Uterus (tissue), 4 donors: ENCODE measurements around the gene BCAN. TPM values are rescaled to one million over a fixed set of nuclear protein-coding genes. Genes with fewer than 3 reads are reported as not detected.

Experiments used
- DNase-seq, 2 donors: peaks; one replicate each; pipeline ENCODE4 v3.0.0-alpha.2; 2019 to 2020
- H3K27ac ChIP-seq, 2 donors: fragments of 200-600 bp; sonication (generic); 1 replicate in 1 of 2; 2 replicates in 1 of 2; pipeline ENCODE4 v1.5.1; 2016 to 2018
- H3K27me3 ChIP-seq, 2 donors: fragments of 200-600 bp; sonication (generic); one replicate each; pipeline ENCODE4 v1.5.1; 2018 to 2019; ENCODE audit warnings: control low read depth in 1 of 2
- H3K36me3 ChIP-seq, 2 donors: fragments of 200-600 bp; sonication (generic); one replicate each; pipeline ENCODE4 v1.5.1; 2019; ENCODE audit warnings: control low read depth in 1 of 2
- H3K4me1 ChIP-seq, 2 donors: fragments of 200-600 bp; sonication (generic); one replicate each; pipeline ENCODE4 v1.5.1; 2018 to 2019; ENCODE audit warnings: control low read depth in 1 of 2
- H3K4me3 ChIP-seq, 2 donors: fragments of 200-600 bp; sonication (generic); 1 replicate in 1 of 2; 2 replicates in 1 of 2; pipeline ENCODE4 v1.5.1; 2018 to 2019; ENCODE audit warnings: mild to moderate bottlenecking in 1 of 2
- H3K9me3 ChIP-seq, 2 donors: fragments of 200-600 bp; sonication (generic); one replicate each; pipeline ENCODE4 v1.5.1; 2019; ENCODE audit warnings: control low read depth in 1 of 2
- POLR2A ChIP-seq, 2 donors: fragments of 450-650 bp; IDR thresholded peaks; one replicate each; pipeline ENCODE4 v1.6.1; 2016; ENCODE audit warnings: antibody characterized with exemption in 2 of 2, mild to moderate bottlenecking in 1 of 2, moderate library complexity in 1 of 2
- intact Hi-C: fragments of 100-400 bp; cut with DNase I; formaldehyde crosslinking; loops from one replicate; pipeline ENCODE4 v1.15.1; 2023; ENCODE audit warnings: low total_unique reads
- total RNA-seq, 4 donors: library from RNA; depleted of rRNA in 3 of 4; stranded (reverse); fragments of >200 nt in 3 of 4; gene quantifications; one replicate each; pipeline versions ENCODE4 v1.1.0 to v1.2.4, GENCODE V29; 2014 to 2023
- TF ChIP-seq, protein P1 (sequence below), 4 experiments: fragments of 200-600 bp in 2 of 4; fragments of 450-650 bp in 2 of 4; sonication (generic) in 2 of 4; IDR thresholded peaks; one replicate each; pipeline ENCODE4 v1.5.1; 2016 to 2019; ENCODE audit warnings: antibody characterized with exemption in 4 of 4, mild to moderate bottlenecking in 2 of 4, moderate library complexity in 1 of 4
- donor health status: DM: yes; HTN: yes; CAD: no.

The BCAN gene
- total RNA-seq, 4 donors from 2014 or later: 2.3 to 3.0 (median 2.8) TPM; not detected in 1

DNA sequence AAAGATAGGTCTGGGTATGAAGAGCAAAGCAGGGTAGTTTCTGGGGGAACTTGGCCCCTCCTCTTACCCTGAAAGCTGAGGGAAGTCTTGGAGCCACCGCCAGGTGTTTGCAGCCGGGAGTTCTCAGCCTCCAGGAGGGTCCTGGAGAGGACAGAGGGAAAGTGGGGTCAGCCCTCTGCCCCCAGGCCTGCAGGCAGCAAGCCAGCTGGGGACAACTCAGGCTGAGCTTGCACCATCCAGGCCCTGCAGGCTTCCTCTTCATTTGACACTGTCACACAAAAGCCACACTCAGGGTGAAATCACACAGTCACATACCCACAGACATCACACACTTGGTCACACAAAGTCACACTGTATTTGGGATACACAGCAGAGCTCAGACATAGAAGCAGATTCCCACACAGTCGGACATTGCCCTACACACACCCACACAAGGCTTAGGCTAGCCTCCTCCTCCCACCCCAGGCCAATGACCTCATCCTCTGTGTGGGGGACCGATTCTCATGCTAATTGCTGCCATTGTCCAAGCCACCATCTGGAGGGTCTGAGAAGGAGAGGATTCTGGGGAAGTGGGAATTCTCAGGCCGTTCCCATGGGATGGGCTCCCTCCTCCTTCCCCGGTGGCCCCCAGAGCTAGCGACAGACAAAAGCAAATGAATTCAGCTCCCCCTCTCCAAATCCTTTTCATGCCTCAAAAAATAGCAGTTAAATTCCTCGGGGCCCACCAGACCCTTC is 31.6 kb downstream of the BCAN start:
- TF ChIP-seq, protein P1, sequence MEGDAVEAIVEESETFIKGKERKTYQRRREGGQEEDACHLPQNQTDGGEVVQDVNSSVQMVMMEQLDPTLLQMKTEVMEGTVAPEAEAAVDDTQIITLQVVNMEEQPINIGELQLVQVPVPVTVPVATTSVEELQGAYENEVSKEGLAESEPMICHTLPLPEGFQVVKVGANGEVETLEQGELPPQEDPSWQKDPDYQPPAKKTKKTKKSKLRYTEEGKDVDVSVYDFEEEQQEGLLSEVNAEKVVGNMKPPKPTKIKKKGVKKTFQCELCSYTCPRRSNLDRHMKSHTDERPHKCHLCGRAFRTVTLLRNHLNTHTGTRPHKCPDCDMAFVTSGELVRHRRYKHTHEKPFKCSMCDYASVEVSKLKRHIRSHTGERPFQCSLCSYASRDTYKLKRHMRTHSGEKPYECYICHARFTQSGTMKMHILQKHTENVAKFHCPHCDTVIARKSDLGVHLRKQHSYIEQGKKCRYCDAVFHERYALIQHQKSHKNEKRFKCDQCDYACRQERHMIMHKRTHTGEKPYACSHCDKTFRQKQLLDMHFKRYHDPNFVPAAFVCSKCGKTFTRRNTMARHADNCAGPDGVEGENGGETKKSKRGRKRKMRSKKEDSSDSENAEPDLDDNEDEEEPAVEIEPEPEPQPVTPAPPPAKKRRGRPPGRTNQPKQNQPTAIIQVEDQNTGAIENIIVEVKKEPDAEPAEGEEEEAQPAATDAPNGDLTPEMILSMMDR (IDR thresholded peaks at IDR 0.05): no peak
- TF ChIP-seq POLR2A (IDR thresholded peaks at IDR 0.05): no peak
- DNase-seq: no peak
- H3K9me3 ChIP-seq: no peaks in the 10 kb centered on the region
- peaks cover 0 to under 1% of the 10 kb centered on the region in 2 donors for H3K4me1 ChIP-seq
- H3K27me3 ChIP-seq: no peaks in the 10 kb centered on the region
- H3K27ac ChIP-seq: peak overlapping the region; percentile 41 to 90
- no peaks in the 10 kb centered on the region for H3K36me3 ChIP-seq
- intact Hi-C loops: loop anchor here (10.0 kb wide), 1 partner anchor 51 kb away; the partner anchor contains the start of genes ISG20L2 and METTL25B
- no peak overlapping the region for H3K4me3 ChIP-seq

DNA sequence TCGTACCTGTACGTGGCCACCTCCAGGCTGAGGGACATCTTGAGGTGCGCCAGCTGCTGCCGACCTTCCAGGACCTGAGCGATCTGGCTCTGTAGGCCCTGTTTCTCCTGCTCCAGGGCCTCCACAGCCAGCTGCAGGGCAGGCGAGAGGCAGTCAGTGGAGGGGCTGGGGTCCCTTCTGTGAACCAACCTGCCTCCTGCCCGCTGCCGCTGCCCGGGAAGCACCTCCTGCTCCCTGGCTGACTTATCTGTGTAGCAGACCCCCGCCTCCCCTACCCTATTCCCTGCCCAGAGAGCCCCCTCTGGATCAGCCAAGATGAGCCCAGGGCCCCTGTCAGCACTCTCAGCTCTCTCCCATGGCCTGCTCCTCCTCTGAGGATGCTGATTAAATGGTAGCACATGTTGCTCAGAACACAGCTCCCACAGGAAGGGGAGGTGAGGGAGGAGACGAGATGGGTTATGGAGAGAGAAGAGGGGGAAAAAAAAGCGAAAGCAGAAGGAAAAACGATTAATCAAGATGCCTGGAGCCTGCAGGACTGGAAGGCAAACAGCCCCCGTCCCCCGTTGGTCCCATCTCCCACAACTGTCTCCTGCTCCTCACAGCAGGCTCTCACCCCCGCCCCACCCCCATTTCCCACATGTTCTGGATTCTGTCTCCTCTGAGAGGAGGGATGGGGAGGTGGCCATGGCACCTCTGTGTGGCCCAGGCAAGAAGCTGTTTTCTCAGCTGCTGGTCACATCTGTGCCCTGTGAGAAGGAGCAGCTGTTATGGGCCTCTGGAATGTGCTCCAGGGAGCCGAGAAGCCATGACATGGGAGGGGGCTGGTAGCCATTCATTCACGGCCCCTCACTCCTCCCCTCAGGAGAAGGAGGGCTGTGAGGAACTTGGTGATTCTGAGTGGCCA is 33.5 kb downstream of the BCAN start:
- peak overlapping the region; percentile 39 to 50 for H3K4me3 ChIP-seq
- TF ChIP-seq, protein P1 (IDR thresholded peaks at IDR 0.05): no peak
- no peak for TF ChIP-seq POLR2A (IDR thresholded peaks at IDR 0.05)
- H3K4me1 ChIP-seq: no peaks in the 10 kb centered on the region
- DNase-seq: peak in 1 of 2 donors; percentile 61
- no peaks in the 10 kb centered on the region for H3K27me3 ChIP-seq
- intact Hi-C loops: loop anchor here (10.0 kb wide), 1 partner anchor 49 kb away; the partner anchor contains the start of genes ISG20L2 and METTL25B
- no peaks in the 10 kb centered on the region for H3K36me3 ChIP-seq
- peak overlapping the region; percentile 83 to 90 for H3K27ac ChIP-seq
- H3K9me3 ChIP-seq: no peaks in the 10 kb centered on the region

DNA sequence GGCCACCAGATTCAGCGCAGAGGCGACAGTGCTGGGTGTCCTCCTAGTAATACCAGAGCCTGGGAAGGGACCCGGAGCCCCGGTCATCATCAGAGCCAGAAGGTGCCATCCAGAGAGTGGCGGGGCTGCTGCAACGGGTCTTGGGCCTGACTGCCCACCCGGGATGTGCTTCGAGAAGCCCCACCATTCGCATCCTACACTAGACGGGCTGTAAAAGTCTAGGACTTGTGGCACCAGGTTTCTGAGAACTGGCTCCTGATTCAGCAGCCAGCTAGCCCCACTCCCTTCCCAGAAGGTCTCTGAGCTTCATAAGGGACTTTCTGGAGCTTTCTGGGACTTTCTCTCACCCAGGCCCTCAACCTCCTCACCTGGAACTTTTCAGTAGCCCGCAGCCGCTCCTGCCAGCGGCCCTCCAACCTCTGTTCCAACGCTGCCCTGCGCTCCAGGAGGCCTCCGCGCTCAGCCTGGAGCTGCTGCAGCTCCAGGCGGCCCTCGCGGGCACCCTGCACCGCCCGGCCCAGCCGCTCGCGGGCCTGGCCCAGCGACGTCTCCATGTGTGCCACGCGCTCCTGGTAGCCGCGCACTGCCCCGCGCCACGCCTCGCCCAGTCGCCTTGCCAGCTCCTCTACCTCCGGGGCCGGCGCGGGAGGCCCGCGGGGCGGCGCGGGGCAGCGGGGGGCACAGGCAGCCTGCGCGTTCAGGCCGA is 34.4 kb downstream of the BCAN start:
- H3K27me3 ChIP-seq: no peaks in the 10 kb centered on the region
- H3K36me3 ChIP-seq: no peaks in the 10 kb centered on the region
- no peaks in the 10 kb centered on the region for H3K9me3 ChIP-seq
- peak overlapping the region; percentile 83 to 90 for H3K27ac ChIP-seq
- TF ChIP-seq, protein P1 (IDR thresholded peaks at IDR 0.05): no peak
- no peak for TF ChIP-seq POLR2A (IDR thresholded peaks at IDR 0.05)
- H3K4me1 ChIP-seq: no peaks in the 10 kb centered on the region
- no peak for DNase-seq
- intact Hi-C loops: loop anchor here (10.0 kb wide), 1 partner anchor 49 kb away; the partner anchor contains the start of genes ISG20L2 and METTL25B
- peak overlapping the region; percentile 39 to 50 for H3K4me3 ChIP-seq

DNA sequence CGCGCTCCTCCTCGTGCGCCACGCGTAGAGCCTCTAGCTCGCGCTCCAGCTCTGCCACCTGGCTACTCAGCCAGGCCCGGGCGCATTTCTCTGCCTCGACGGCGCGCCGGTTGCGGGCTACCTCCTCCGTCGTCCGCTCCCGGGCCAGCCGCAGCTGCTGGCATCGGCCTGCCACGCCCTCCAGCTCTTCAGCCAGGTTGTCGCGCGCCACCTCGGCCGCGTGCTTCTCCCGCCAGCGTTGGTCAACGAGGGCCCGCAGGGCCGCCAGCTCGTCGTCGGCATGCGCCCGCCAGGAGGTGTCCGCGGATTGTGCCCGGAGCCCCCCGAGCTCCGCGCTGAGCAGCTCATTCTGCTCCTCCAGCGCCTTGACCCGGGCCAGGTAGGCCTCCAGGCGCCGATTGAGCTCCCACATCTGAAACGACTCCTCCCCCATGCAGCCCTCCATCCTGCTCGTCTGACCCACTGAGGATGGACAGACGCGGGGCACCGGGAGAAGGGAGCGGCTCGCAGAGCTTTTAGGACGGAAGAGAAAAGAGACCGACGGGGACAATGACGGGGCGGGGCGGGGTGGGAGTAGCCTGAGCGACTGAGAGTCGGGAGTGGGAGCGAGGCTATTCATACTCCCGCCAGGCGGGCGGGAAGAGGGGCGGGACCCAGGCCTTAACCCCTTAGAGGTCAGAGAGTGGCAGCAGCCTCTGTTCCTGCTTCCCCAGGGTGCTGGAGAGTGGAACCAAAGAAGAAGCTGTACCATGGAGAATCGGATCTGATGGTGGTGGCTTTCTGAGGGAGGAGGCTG is 35.1 kb downstream of the BCAN start, which contains the start of gene NES:
NES (minus strand) TSS at position 588 of the 796 bp plus-strand sequence; CDS start at position 445, 143 bp downstream.
- H3K36me3 ChIP-seq: no peaks in the 10 kb centered on the region
- H3K9me3 ChIP-seq: no peaks in the 10 kb centered on the region
- peak within 1 kb of the TSS; percentile 39 to 50 for H3K4me3 ChIP-seq
- peak within 1 kb of the TSS; percentile 83 to 90 for H3K27ac ChIP-seq
- peak; percentile 83 to 86 for DNase-seq
- no peaks in the 10 kb centered on the region for H3K4me1 ChIP-seq
- intact Hi-C loops: loop anchor here (10.0 kb wide), 1 partner anchor 48 kb away; the partner anchor contains the start of genes ISG20L2 and METTL25B
- H3K27me3 ChIP-seq: no peaks in the 10 kb centered on the region
- peak; percentile 20 to 45 for TF ChIP-seq POLR2A (IDR thresholded peaks at IDR 0.05)
- TF ChIP-seq, protein P1 (IDR thresholded peaks at IDR 0.05): peak in 1 of 4 experiments; percentile 3
